ENCODE data around the gene CD2AP. TPM values are rescaled to one million over a fixed set of nuclear protein-coding genes. Genes with fewer than 3 reads are reported as not detected.
A peak's percentile ranks its signal among the peaks of the same experiment; 100 is the strongest.

Gene CD2AP
- total RNA-seq, 4 donors from 2014 or later, result 23.4 to 33.9 (median 30.4) TPM

DNA sequence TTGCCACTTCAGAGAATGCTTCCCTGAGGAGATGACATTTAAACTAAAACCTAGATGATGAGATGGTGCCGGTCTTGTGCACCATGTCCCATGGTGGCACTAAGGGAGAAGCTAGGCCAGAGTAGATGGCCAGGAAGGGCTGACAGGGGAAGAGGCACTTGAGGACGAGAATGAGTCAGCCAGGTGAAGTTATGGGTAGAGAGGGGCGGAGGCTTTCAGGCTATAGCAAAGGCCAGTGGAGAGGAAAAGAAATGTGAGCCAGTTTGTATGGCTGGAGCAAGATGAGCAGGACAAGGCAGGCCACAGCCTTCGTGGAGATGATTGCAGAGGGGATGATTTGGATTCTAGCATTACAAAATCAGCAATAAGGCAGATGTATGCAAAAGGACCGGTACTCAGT is 176.1 kb downstream of the CD2AP start:
- TF ChIP-seq, protein P1, sequence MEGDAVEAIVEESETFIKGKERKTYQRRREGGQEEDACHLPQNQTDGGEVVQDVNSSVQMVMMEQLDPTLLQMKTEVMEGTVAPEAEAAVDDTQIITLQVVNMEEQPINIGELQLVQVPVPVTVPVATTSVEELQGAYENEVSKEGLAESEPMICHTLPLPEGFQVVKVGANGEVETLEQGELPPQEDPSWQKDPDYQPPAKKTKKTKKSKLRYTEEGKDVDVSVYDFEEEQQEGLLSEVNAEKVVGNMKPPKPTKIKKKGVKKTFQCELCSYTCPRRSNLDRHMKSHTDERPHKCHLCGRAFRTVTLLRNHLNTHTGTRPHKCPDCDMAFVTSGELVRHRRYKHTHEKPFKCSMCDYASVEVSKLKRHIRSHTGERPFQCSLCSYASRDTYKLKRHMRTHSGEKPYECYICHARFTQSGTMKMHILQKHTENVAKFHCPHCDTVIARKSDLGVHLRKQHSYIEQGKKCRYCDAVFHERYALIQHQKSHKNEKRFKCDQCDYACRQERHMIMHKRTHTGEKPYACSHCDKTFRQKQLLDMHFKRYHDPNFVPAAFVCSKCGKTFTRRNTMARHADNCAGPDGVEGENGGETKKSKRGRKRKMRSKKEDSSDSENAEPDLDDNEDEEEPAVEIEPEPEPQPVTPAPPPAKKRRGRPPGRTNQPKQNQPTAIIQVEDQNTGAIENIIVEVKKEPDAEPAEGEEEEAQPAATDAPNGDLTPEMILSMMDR (IDR thresholded peaks at IDR 0.05), result no peak
- TF ChIP-seq POLR2A (IDR thresholded peaks at IDR 0.05), result no peak
- H3K27me3 ChIP-seq, result no peaks in the 10 kb centered on the region
- peaks cover 2 to 28% (median 4%) of the 10 kb centered on the region in 3 donors for H3K4me1 ChIP-seq
- no peak for DNase-seq
- WGBS, 2 donors, result 63 to 65% methylated on average over 5 of the region's 5 CpGs
- intact Hi-C loops (cut with DNase I), result no loop called here
- no peaks in the 10 kb centered on the region for H3K9me3 ChIP-seq
- H3K36me3 ChIP-seq, result no peaks in the 10 kb centered on the region
- H3K4me3 ChIP-seq, result no peak overlapping the region
- H3K27ac ChIP-seq, result peak overlapping the region in 1 of 4 donors; percentile 39

DNA sequence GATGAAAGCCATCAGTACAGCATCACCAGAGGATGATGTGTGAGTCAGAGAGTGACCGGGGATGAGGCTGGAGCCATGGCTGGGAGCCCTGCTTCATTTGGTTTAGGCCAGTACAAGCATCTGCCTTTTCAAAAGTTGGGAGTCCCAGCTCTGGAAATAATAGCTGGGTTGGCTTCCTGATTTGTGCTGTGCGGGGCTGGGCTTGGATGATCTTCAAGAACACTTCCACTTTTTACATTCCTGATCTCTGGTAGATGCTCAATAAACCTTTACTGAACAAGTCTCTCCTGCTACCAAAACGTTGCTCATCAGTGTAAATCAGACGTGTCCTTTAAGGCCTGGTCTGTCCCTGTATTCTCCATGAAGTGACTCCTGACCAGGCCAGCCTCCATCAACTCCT is 176.7 kb downstream of the CD2AP start:
- no peaks in the 10 kb centered on the region for H3K27me3 ChIP-seq
- intact Hi-C loops (cut with DNase I), result no loop called here
- H3K9me3 ChIP-seq, result no peaks in the 10 kb centered on the region
- H3K27ac ChIP-seq, result peak overlapping the region in 1 of 4 donors; percentile 39
- H3K36me3 ChIP-seq, result no peaks in the 10 kb centered on the region
- H3K4me3 ChIP-seq, result no peak overlapping the region
- TF ChIP-seq POLR2A (IDR thresholded peaks at IDR 0.05), result no peak
- TF ChIP-seq, protein P1 (IDR thresholded peaks at IDR 0.05), result no peak
- 72 to 78% methylated on average over 4 of the region's 4 CpGs for WGBS, 2 donors
- no peak for DNase-seq
- peaks cover 2 to 28% (median 4%) of the 10 kb centered on the region in 3 donors for H3K4me1 ChIP-seq

DNA sequence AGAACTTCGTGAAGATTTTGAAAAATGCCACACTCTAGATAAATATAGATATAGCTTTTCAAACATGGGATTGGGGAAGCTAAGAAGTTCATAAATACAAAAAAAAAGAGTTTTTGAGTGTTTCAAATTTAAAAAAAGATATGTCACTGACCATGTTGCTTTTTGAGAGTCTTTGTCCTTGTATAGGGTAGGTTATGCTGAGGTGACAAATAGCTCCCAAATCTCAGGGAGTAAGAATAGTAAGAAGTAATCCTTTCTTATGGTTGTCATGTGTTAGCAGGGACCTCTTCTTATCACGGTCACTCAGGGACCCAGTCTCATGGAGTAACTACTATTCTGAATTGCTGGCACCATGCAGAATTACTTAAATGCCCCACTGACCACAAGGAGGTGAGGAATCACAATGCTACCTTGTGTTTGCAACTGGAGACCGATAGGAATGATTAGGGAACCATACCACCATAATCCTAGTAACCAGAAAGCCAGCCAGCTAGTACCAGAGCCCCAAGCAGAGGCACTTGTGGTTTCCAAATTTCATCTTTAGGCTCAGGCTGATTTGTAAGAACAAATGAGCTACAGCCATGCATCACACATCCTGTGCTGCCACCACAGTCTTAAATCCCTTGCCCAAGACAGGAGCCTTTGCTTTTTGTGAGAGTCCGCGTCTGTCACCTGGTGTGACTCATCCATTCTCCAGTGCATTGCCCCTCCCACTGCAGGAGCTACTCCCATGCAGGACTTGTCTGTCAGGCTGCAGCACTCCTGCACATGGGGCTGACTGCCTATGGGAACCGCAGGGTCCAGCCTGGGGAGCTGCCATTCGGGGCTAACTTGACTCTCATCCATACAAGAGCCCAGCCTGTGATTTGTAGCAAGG is 178.4 kb downstream of the CD2AP start:
- WGBS, 2 donors, result 44% methylated on average over 5 to 6 of the region's 7 CpGs
- no peak for DNase-seq
- Histone ChIP-seq H3K27me3 (no peaks in the 10 kb centered on the region), H3K4me3 (no peak overlapping the region), H3K27ac (peak overlapping the region in 3 of 4 donors; percentile 2 to 60 (median 49)), H3K4me1 (peaks cover 2 to 23% (median 4%) of the 10 kb centered on the region in 3 donors), H3K36me3 (no peaks in the 10 kb centered on the region), H3K9me3 (no peaks in the 10 kb centered on the region)
- intact Hi-C loops (cut with DNase I), result no loop called here
- no peak for TF ChIP-seq POLR2A (IDR thresholded peaks at IDR 0.05)
- TF ChIP-seq, protein P1 (IDR thresholded peaks at IDR 0.05), result no peak

DNA sequence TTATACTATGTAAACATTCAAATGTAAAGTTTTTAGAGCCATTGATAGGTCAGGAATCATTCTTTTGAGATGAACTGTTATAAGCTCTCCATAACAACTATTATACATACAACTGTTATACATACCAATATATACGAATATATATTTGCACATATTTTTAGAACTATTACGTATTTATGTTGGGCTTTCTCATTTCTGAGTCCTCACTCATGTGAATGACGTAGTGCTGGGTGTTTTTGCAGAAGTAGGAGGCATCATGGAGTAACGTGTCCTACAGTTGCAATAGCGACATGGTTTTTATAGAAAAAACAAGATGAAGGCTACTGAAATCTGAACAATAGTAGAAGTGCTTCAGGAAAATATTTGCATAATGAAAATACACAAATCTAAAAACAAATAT is 184.4 kb downstream of the CD2AP start:
- peaks cover 0 to 4% (median 0%) of the 10 kb centered on the region in 4 donors for H3K27me3 ChIP-seq
- no peak for DNase-seq
- 73% methylated on average over 5 of the region's 5 CpGs for WGBS, 2 donors
- no peak overlapping the region for H3K27ac ChIP-seq
- intact Hi-C loops (cut with DNase I), result no loop called here
- no peak for TF ChIP-seq POLR2A (IDR thresholded peaks at IDR 0.05)
- TF ChIP-seq, protein P1 (IDR thresholded peaks at IDR 0.05), result no peak
- peaks cover 0 to 24% (median 4%) of the 10 kb centered on the region in 3 donors for H3K4me1 ChIP-seq
- H3K9me3 ChIP-seq, result no peaks in the 10 kb centered on the region
- no peaks in the 10 kb centered on the region for H3K36me3 ChIP-seq
- no peak overlapping the region for H3K4me3 ChIP-seq

DNA sequence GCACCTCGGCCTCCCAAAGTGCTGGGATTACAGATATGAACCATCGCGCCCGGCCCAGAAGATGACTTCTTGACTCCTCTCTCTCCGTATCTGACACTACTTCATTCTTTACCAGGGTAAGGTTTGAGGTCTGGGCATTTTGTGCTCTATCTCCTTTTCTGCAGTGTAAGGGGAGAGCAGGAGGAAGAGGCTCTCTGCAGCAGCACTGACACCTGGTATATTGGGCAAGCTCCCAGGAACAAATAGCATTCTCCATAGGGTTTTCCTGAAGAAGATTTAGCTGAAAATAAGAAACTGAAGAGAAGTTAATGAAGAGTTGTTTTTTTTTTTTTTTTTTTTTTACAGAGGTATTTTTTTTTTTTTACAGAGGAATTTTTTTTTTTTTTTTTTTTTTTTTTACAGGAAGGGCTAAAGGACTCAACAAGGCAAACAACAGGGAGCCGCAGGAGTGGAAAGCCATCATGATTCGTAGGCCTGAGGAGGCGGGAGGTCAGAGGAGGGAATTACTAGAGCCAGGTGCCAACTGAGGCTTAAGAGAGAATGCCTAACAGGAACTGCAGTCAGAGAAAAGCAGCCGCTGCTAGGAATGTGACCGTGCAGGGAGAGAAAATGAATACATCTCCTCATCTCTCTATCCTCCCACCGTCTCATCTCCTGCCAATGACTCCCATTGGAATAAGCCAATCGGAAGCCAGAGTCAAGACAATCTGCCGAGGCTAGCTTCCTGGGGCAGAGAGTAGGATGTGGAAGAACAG is 186.1 kb downstream of the CD2AP start:
- Histone ChIP-seq H3K4me3 (no peak overlapping the region), H3K36me3 (no peaks in the 10 kb centered on the region), H3K27me3 (peaks cover 0 to 4% (median 0%) of the 10 kb centered on the region in 4 donors), H3K9me3 (no peaks in the 10 kb centered on the region), H3K27ac (peak overlapping the region in 1 of 4 donors; percentile 14), H3K4me1 (peaks cover 0 to 39% (median 4%) of the 10 kb centered on the region in 3 donors)
- no peak for TF ChIP-seq POLR2A (IDR thresholded peaks at IDR 0.05)
- TF ChIP-seq, protein P1 (IDR thresholded peaks at IDR 0.05), result no peak
- no peak for DNase-seq
- WGBS, 2 donors, result 54 to 67% methylated on average over 10 to 12 of the region's 13 CpGs
- intact Hi-C loops (cut with DNase I), result no loop called here
